Esophagus squamous epithelium (tissue), 4 donors: ENCODE results near the gene MTHFR.

ENCODE experiments used
- CTCF ChIP-seq, 6 experiments: fragments of 450-650 bp in 4 of 6; fragments of 200-600 bp in 2 of 6; sonication (generic) in 2 of 6; IDR thresholded peaks; one replicate each; pipeline ENCODE4 v1.5.1; 2016 to 2019; ENCODE audit warnings: antibody characterized with exemption in 6 of 6, mild to moderate bottlenecking in 4 of 6, moderate library complexity in 4 of 6
- POLR2A ChIP-seq, 4 donors: fragments of 450-650 bp; IDR thresholded peaks; one replicate each; pipeline ENCODE4 v1.6.1; 2017; ENCODE audit warnings: antibody characterized with exemption in 4 of 4, mild to moderate bottlenecking in 4 of 4, moderate library complexity in 3 of 4

DNA sequence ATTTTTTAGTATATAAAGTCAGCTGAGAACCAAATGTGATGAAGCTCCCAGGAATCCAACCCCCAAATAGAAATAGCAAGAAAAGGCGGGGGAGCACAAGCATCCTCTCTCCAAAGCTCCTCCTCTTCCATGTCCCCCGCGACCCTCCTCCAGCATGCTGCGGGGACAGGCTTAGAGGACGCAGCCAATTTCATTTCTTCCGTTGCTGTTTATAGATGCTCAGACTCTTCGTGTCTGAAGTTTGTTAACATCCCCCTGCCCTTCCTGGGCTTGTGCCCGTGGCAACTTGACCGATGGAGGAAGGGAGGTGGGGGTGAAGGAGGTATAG, 42.6 kb upstream of the MTHFR start:
- TF ChIP-seq CTCF (IDR thresholded peaks at IDR 0.05) (no peak), POLR2A (IDR thresholded peaks at IDR 0.05) (no peak)
